Activated T-cell treated with anti-CD3 and anti-CD28 coated beads, Interleukin-2, amount 50 U/mL, for 48 hours (primary cell): ENCODE measurements around the gene NRAS.

Experiments
- DNase-seq, 2 experiments: peaks; one replicate each; pipeline ENCODE4 v3.0.0-alpha.2; 2020

NRAS gene

GRCh38 chr1:114723915-114724314 lies 7.3 kb upstream of the NRAS start:
- DNase-seq = no peak

DNA sequence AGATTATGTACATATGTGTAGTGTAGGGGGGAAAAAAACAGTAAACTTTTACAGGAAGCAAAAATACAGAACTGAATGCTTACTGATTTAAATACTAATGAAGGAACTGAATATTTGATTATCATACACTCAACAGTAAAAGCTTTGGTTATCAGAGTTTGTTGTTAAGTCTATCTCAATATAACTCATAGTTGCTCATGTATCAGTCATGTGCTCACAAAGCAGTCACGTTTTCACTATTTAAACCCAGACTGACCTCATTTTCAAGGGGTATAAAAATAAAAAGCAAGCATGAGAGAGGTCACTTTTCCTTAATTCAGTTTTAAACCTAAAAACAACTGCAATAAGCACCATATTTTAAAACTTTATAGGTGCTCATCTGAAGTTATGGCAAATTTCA lies 6.9 kb upstream of the NRAS start:
- no peak for DNase-seq

DNA sequence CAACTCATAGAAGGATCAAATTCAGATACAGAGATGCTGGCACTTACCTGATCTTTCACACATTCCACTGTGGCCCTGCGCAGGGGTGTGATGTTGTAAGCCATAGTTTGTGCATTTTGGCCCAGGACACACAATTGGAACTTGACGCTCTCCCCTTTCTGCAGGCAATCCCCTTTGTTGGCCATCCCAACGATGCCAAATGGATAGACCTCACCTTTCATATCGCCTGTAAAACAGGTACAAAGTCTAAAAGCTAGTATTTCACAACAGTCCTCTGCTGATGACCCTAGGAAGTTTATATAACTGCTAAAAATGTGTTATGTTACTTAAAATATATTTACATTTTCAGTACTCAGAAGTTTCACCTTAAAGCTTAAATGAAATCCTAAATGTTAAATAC lies 3.9 kb upstream of the NRAS start:
- no peak for DNase-seq

- DNase-seq = no peak
These were observed 2.8 kb upstream of the NRAS start for GRCh38 chr1:114719424-114719787.

- peak; percentile 31 to 49 for DNase-seq
These were observed 2.3 kb upstream of the NRAS start for GRCh38 chr1:114718661-114719423.

DNA sequence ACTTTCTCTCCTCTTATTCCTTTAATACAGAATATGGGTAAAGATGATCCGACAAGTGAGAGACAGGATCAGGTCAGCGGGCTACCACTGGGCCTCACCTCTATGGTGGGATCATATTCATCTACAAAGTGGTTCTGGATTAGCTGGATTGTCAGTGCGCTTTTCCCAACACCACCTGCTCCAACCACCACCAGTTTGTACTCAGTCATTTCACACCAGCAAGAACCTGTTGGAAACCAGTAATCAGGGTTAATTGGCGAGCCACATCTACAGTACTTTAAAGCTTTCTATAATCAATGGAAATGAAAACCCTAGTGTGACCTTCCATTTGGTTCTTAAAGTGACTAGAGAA lies 643 bp downstream of the NRAS start:
- no peak for DNase-seq

- no peak for DNase-seq
These were observed 3.6 kb downstream of the NRAS start for GRCh38 chr1:114712977-114713376.

DNA sequence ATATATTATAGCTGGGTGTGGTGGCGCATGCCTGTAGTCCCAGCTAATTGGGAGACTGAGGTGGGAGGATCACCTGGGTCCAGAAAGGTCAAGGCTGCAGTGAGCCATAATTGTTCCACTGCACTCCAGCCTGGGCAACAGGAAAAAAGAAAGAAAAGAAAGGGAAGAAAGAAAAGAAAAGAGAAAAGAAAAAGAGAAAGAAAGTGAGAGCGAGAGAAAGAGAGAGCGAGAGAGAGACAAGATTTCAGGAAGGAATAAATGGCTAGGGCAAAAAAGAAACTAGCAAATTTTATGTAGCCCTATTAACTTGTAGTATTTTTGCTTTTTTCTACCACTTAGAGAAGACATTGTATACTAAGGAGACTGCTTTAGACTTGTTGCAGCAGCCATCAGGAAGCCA lies 6.2 kb downstream of the NRAS start:
- no peak for DNase-seq

DNA sequence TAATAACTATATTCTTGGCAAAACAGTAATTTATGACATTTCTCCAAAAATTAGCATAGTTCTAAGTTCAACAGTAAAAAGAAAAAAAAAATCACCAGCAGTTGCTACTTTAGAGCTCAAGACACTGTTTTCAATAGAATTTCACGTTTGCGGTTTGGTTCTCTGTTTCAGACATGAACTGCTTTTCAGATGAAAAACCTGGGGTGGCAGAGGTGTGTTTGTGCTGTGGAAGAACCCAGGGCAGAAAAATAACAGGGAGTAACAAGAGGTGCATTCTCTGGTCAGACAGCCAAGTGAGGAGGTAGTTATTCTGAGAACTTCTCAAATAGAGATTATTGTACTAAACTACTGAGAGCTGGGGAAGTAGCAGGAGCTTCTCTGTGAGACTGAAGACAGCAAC lies 9.0 kb downstream of the NRAS start:
- DNase-seq = no peak

- no peak for DNase-seq
These were observed 13.3 kb downstream of the NRAS start for GRCh38 chr1:114703242-114703641.

GRCh38 chr1:114702737-114703136 lies 13.8 kb downstream of the NRAS start:
- no peak for DNase-seq

- no peak for DNase-seq
These were observed 14.6 kb downstream of the NRAS start for GRCh38 chr1:114701931-114702330.

- DNase-seq = no peak
These were observed 16.5 kb downstream of the NRAS start for GRCh38 chr1:114700036-114700600.

DNA sequence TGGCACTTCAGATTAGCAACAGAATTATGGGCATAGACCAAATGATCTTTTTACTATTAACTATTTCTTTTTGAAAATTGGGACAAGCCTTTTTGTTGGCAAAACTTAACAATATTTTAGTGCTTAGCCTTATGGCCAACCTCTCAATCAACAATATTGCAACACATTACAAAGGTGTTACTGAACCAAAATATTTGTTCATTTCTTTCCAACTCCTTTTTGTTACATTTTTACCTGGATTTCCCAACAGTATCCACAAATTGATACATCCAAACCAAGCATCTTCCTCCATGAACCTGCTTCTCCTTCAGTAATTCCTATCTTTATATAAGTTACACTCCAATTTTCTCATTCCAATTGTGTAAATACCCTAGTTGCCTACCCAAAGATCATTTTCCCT lies 19.8 kb downstream of the NRAS start:
- DNase-seq = no peak

- no peak for DNase-seq
These were observed 21.0 kb downstream of the NRAS start, which contains the start of gene AMPD1 for GRCh38 chr1:114695430-114696058. TSS of gene AMPD1 (minus strand) at chr1:114695546. CDS start at chr1:114695471, 75 bp downstream.

DNA sequence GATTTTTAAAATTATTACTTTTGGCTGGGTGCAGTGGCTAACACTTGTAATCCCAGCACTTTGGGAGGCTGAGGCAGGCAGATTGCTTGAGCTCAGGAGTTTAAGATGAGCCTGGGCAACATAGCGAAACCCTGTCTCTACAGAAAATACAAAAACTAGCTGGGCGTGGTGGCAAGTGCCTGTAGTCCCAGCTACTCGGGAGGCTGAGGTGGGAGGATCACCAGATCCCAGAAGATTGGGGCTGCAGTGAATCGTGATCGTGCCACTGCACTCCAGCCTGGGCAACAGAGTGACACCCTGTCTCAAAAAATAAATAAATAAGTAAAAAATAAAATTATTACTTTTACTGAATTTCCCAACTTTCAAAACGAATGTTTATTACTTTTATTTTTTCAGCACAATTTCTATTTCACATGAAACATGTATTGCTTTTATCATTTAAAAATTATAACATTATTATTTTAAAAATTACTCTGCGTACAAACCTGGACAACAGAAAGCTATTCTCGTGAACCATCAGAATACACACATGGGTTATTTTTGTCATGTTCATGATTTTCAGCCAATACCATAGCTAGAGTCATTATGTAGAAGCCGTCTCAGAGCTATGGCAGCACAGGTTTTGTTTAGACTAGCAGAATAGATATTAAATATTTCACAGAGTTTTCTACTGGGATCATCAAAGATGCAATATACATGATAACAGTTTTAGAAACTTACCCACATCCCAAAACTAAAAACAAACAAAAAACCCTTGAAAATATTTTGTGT lies 21.8 kb downstream of the NRAS start:
- DNase-seq = no peak

- no peak for DNase-seq
These were observed 23.6 kb downstream of the NRAS start for GRCh38 chr1:114692947-114693346.

DNA sequence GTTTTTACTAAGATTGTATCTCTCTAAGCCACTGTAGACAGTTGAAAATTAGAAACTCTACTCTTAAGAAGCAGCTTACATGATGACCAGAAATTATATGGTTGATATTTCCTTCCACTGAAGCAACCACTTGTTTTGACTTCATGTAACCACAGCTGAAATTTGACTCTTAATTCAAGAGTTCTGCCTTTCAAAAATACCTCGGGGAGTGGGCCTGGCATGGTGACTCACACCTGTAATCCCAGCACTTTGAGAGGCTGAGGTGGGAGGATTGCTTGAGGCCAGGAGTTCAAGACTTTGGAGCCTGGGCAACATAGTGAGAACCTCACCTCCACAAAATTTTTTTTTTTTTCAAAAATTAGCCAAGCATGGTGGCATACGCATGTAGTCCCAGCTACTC lies 25.5 kb downstream of the NRAS start:
- DNase-seq = no peak

- DNase-seq = no peak
These were observed 26.4 kb downstream of the NRAS start for GRCh38 chr1:114690148-114690547.

- no peak for DNase-seq
These were observed 28.0 kb downstream of the NRAS start for GRCh38 chr1:114688526-114688925.

- no peak for DNase-seq
These were observed 30.7 kb downstream of the NRAS start for GRCh38 chr1:114685851-114686250.

DNA sequence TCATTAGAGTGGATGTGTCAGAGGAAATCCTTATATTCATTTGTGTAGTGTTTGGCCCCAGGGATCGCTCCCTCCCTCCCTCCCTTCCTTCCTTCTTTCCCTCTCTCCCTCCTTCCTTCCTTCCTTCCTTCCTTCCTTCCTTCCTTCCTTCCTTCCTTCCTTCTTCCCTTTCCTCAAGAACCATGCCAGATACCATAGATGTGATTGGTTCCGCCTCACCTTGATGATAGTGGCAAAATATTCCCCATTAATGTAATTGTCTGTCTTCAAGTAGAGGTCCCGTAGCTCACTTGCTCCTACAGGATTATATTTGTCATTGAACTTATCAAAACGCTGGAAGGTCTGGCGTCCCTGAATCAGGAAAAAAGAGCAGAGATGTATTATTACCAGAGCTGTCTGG lies 38.9 kb downstream of the NRAS start:
- no peak for DNase-seq

DNA sequence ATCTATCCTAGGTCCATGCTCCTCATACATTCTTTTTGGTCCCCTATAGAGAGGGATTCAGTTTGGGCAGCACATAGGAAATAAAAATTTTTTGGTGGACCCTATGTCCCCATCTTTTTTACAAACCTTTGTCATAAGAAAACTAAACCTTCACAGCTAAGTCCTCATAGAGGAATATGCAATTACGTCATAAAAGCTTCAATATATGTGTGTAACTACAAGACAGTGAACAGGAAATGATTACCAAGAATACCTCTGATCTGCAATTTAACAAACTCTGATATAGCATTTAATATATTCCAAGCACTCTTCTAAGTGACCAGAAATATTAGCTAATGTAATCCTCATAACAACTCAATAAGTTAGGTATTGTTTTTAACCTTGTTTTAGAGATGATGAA lies 40.5 kb downstream of the NRAS start:
- DNase-seq = no peak

GRCh38 chr1:114671939-114672275 lies 44.7 kb downstream of the NRAS start:
- no peak for DNase-seq
